ENCODE measurements around the gene F3.
A peak's percentile ranks its signal among the peaks of the same experiment; 100 is the strongest.

The F3 gene

DNA sequence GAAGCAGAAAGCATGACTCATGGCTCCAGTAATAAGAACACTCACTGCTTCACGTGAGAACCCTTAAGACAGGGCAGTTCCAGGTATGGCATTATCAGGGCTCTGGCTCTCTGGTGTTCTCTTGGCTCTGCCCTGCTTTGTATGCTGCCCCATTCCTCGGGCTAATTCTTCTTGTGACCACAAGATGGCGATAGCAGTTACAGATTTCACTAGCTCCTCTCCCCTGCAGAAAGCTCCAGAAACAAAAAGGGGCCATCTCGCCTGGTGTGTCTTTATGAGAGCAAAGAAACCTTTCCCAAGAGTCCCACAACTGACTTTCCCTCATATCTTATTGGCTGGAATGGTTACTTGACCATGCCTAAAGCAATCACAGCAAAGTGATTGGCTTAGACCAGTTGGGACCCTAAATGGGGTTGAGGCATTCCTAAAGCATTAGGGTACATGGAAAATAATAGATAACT is 60.1 kb downstream of the F3 start:
- Histone ChIP-seq H3K9ac (ENCODE audit: low read length) (no peak overlapping the region), H3K79me2 (ENCODE audit: insufficient read depth, low read length) (no peaks in the 10 kb centered on the region), H3K4me3 (ENCODE audit: low read depth, low read length, poor library complexity, severe bottlenecking) (no peak overlapping the region), H3K9me3 (ENCODE audit: low read length) (no peaks in the 10 kb centered on the region), H2AFZ (ENCODE audit: low read length) (no peak overlapping the region), H3K27me3 (ENCODE audit: insufficient read depth, low read length) (no peaks in the 10 kb centered on the region), H3K27ac (ENCODE audit: low read depth, low read length, poor library complexity, severe bottlenecking) (no peak overlapping the region), H3F3A (ENCODE audit: insufficient read depth, low read length) (no peaks in the 10 kb centered on the region), H3K36me3 (ENCODE audit: insufficient read depth, low read length) (peaks cover 23% of the 10 kb centered on the region), H4K20me1 (ENCODE audit: insufficient read depth, low read length) (no peaks in the 10 kb centered on the region), H3K9me2 (ENCODE audit: low read depth, low read length) (no peaks in the 10 kb centered on the region), H3K4me2 (ENCODE audit: low read length) (no peak overlapping the region), H3K4me1 (ENCODE audit: insufficient read depth, low read length, severe bottlenecking) (no peaks in the 10 kb centered on the region)
- TF ChIP-seq, protein P1, sequence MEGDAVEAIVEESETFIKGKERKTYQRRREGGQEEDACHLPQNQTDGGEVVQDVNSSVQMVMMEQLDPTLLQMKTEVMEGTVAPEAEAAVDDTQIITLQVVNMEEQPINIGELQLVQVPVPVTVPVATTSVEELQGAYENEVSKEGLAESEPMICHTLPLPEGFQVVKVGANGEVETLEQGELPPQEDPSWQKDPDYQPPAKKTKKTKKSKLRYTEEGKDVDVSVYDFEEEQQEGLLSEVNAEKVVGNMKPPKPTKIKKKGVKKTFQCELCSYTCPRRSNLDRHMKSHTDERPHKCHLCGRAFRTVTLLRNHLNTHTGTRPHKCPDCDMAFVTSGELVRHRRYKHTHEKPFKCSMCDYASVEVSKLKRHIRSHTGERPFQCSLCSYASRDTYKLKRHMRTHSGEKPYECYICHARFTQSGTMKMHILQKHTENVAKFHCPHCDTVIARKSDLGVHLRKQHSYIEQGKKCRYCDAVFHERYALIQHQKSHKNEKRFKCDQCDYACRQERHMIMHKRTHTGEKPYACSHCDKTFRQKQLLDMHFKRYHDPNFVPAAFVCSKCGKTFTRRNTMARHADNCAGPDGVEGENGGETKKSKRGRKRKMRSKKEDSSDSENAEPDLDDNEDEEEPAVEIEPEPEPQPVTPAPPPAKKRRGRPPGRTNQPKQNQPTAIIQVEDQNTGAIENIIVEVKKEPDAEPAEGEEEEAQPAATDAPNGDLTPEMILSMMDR (IDR thresholded peaks at IDR 0.05; ENCODE audit: low read length) = peak; percentile 79
- TF ChIP-seq EZH2 (IDR thresholded peaks at IDR 0.05; ENCODE audit: borderline replicate concordance, low read length) = no peak

DNA sequence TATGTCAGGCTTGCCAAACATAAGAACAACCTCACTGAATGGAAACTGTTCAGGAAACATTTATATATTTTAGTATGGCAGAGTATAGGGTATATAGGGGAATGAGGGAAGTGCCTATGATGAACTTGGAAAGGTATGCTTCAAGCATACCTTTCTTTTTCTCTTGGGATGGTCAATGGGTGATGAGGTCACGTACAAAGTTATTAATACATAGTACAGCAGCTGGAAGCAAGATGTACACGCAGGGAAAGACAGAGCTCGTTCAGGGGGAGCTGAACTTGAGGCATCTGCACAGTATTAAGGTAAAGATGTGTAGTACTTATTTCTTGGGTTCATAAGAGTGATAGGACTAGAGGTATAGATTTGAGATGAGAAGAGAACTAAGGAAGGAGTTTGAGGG is 61.9 kb downstream of the F3 start:
- Histone ChIP-seq H3F3A (ENCODE audit: insufficient read depth, low read length) (no peaks in the 10 kb centered on the region), H3K9me3 (ENCODE audit: low read length) (no peaks in the 10 kb centered on the region), H3K4me3 (ENCODE audit: low read depth, low read length, poor library complexity, severe bottlenecking) (no peak overlapping the region), H3K4me1 (ENCODE audit: insufficient read depth, low read length, severe bottlenecking) (no peaks in the 10 kb centered on the region), H3K9ac (ENCODE audit: low read length) (no peak overlapping the region), H3K79me2 (ENCODE audit: insufficient read depth, low read length) (no peaks in the 10 kb centered on the region), H3K27ac (ENCODE audit: low read depth, low read length, poor library complexity, severe bottlenecking) (no peak overlapping the region), H4K20me1 (ENCODE audit: insufficient read depth, low read length) (no peaks in the 10 kb centered on the region), H3K36me3 (ENCODE audit: insufficient read depth, low read length) (peaks cover 23% of the 10 kb centered on the region), H3K9me2 (ENCODE audit: low read depth, low read length) (no peaks in the 10 kb centered on the region), H2AFZ (ENCODE audit: low read length) (no peak overlapping the region), H3K27me3 (ENCODE audit: insufficient read depth, low read length) (no peaks in the 10 kb centered on the region), H3K4me2 (ENCODE audit: low read length) (no peak overlapping the region)
- TF ChIP-seq EZH2 (IDR thresholded peaks at IDR 0.05; ENCODE audit: borderline replicate concordance, low read length) = no peak
- TF ChIP-seq, protein P1 (IDR thresholded peaks at IDR 0.05; ENCODE audit: low read length) = no peak
